ENCODE data around the gene TMEM154.

DNA sequence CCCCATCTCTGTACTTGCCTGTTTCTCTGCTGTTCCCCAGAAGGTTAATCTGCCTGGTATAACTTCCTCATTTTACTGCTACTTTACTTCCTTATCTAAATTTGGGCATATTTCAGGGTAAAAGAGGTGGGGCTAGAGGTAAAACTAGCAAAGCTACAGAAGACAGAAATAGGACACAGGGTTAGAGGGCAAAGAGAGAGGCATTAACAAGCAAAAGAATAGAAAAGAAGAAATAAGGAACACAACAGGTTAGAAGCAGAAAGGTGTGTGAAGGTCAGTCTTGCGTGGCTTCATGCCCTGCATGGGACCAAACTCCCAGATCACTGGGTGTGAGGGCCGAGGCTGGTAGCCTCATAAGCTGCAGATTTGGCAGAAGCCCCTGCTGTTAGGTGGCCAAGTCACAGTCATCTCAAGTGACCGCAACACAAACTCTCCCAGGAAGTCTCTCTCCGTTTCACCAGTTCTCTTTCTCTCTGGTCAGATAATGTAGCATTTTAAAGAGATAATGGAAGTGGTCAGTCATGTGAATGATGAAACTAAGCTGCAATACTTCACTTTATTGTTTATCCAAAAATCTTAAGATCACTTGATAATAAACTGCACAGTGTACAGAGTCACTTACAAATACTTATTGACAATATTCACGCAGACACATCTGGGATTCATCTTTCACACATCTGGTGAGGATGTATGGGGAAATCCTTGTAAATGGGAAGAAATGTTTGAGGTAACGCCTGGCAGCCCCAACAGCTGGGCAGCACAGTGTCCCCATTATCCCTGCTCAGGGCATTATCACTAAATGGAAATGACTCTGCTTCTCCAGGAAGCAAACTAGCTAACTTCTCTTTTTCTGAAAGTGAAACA is 16.4 kb downstream of the TMEM154 start:
- no peak for TF ChIP-seq TSHZ2 (CRISPR knock-in tag; IDR thresholded peaks at IDR 0.05)
- TF ChIP-seq ZFP3 (CRISPR knock-in tag; IDR thresholded peaks at IDR 0.05), result no peak
- no peak for TF ChIP-seq ARNTL (CRISPR knock-in tag; IDR thresholded peaks at IDR 0.05; ENCODE audit: borderline replicate concordance, low read depth)
- TF ChIP-seq ZNF8 (CRISPR knock-in tag; IDR thresholded peaks at IDR 0.05), result no peak
- TF ChIP-seq CSRNP3 (CRISPR knock-in tag; IDR thresholded peaks at IDR 0.05), result no peak
